Measurements from ENCODE around the gene BHLHE23. TPM values are rescaled to one million over a fixed set of nuclear protein-coding genes. Genes with fewer than 3 reads are reported as not detected.

The BHLHE23 gene
- polyA plus RNA-seq, 5 donors = not detected

GRCh38 chr20:62972845-62973745 is 33.7 kb downstream of the BHLHE23 start:
- DNase-seq = no peak

- peak; percentile 66 to 67 for DNase-seq
These were observed 34.6 kb downstream of the BHLHE23 start for GRCh38 chr20:62971950-62972844.

GRCh38 chr20:62971211-62971949 is 35.4 kb downstream of the BHLHE23 start:
- DNase-seq = no peak

- no peak for DNase-seq
These were observed 36.2 kb downstream of the BHLHE23 start for GRCh38 chr20:62970307-62971210.

- DNase-seq = no peak
These were observed 36.8 kb downstream of the BHLHE23 start for GRCh38 chr20:62969939-62970306.

- DNase-seq = no peak
These were observed 37.5 kb downstream of the BHLHE23 start for GRCh38 chr20:62969179-62969760.

- DNase-seq = no peak
These were observed 38.2 kb downstream of the BHLHE23 start for GRCh38 chr20:62968378-62969178.

GRCh38 chr20:62967628-62968351 is 39.0 kb downstream of the BHLHE23 start:
- no peak for DNase-seq

- DNase-seq = no peak
These were observed 39.6 kb downstream of the BHLHE23 start for GRCh38 chr20:62967149-62967501.

- no peak for DNase-seq
These were observed 40.3 kb downstream of the BHLHE23 start for GRCh38 chr20:62966212-62967148.

- no peak for DNase-seq
These were observed 41.4 kb downstream of the BHLHE23 start for GRCh38 chr20:62965363-62965771.

- DNase-seq = no peak
These were observed 42.1 kb downstream of the BHLHE23 start for GRCh38 chr20:62964700-62965099.

GRCh38 chr20:62963614-62964397 is 43.0 kb downstream of the BHLHE23 start:
- no peak for DNase-seq

GRCh38 chr20:62962891-62963613 is 43.7 kb downstream of the BHLHE23 start:
- no peak for DNase-seq

- DNase-seq = no peak
These were observed 44.4 kb downstream of the BHLHE23 start for GRCh38 chr20:62962221-62962879.

GRCh38 chr20:62961799-62962198 is 45.0 kb downstream of the BHLHE23 start:
- DNase-seq = no peak
